Putamen (tissue), 1 donor: Measurements from ENCODE around the gene CNNM2.

Experiments used
- DNase-seq: peaks from one replicate; pipeline ENCODE4 v3.0.0-alpha.2; 2016; ENCODE audit warnings: low spot score

Gene CNNM2

DNA sequence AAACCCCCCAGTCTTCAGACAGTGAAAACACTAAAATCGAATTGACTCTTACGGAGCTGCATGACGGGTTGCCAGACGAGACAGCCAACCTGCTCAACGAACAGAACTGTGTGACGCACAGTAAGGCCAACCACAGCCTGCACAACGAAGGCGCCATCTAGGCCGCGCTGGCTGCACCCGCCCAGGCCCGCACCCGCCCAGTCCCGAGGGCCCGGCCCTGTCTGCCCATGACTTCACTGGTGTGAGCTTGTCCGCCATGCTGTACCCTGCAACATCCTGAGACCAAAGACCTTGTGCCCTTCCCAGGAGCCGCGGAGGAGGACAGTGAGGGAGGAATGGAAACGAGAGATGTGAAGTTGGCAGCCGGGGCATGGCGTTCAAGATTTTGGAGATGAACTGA, 158.9 kb downstream of the CNNM2 start:
- DNase-seq = no peak

DNA sequence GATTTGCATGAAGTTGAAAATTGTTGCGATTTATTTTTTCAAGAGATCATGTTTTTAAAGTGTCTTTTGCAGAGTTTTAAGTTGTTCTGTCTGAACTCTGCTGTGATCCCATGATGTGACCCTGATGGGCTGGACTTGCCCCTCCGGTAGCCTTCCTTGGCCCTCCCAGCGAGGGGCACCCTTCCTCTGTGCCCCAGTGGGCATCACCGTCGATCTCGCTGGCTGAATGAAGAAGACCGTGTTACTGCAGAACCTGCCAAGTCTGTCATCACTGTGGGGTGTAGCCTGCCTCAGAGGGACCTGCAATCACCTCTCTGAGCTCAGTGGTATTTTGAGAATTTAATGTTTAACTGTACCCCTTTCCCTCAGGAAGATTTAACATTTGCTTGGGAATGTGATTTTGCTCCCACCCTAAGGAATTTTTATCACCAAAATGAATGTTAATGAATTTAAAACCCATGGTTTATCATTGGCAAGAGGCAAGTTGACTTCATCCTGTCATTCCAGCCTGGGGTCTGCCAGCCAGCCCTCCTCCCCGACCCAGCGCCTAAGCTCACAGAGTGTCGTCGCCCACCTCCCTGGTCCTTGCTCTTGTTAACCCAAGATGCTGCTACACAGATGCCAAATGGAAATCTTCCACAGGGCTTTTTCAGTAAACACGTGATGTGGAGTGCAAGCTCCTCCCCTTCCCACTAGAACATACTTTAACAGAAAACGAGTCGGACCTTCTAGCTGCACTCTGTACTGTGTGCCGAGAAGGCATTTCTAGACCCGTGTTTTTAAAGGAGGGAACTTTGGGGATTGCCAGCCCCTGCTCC, 159.6 kb downstream of the CNNM2 start:
- no peak for DNase-seq

- no peak for DNase-seq
Observed at GRCh38 chr10:103078309-103078615, 160.2 kb downstream of the CNNM2 start.

DNA sequence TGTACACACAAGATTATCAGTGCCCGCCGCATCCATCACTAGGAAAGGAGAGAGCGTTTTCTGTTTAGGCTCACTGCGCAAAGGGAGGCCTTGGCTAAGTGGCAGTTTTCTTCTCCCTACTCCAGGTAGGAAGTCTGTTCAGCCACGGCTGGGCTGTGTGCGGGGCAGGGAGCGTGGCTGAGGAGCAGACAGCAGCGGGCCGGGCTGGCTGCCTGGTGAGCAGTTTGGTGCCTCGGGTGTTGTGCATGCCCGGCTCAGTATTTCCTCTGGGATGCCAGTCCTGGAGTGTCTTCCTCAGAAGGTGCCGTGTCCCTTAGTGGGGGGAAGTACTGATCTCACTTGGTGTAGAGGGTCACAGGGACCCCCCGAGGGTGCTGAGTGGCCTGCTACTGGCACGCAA, 160.6 kb downstream of the CNNM2 start:
- no peak for DNase-seq

GRCh38 chr10:103079100-103079499, 161.0 kb downstream of the CNNM2 start:
- DNase-seq = no peak

DNA sequence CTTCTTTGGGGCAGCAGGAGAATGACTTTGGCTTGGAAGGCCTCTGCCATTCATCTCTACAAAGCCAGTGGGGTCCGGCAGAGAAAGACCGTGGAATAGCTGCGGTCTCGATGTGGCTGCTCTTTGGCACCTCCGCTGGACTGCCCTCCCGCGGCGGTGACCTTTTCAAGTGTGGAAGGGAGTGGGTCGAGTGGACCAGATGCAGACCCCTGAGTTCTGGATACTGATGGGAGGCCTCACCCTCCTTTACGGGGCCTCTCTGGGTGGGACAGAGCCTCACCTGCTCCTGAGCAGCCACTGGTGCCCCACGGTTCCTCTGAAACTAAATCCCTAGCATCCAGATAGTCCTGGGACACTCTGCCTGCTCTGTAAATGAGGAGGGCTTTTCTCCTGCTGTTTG, 161.9 kb downstream of the CNNM2 start:
- DNase-seq = no peak

DNA sequence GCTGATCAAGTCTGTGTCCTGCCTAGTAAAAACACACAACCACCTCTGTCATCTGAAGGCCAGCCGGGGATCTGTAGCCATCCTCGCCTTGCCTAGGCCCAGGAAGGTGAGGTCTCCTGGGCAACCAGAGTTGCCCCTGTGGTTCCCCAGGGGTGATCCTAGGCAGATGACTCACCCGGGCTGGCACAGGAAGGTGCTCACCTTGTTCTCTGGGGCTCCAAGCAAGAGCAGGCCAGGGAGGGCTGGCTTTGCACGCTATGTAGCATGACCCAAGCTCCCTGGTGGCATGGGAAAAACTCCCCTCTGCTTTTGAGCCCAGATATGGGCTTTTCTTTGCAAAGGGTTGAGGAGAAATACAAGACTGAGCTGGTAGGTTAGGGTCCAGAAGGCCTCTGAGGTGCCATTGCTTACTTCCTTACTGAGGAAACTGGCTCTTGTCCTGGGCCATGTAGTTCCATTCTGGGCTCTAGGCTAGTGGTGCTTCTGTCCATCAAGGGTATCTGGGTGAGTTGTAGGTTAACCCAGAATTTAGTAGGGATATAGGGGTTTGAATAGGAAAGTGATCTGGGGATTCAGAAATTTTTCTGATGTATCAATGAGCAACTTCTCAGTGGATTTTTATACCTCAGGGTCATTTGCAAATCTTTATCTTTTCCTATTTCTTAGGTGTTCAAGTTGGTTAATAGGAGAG, 162.9 kb downstream of the CNNM2 start:
- no peak for DNase-seq

GRCh38 chr10:103082683-103083082, 164.6 kb downstream of the CNNM2 start:
- no peak for DNase-seq

DNA sequence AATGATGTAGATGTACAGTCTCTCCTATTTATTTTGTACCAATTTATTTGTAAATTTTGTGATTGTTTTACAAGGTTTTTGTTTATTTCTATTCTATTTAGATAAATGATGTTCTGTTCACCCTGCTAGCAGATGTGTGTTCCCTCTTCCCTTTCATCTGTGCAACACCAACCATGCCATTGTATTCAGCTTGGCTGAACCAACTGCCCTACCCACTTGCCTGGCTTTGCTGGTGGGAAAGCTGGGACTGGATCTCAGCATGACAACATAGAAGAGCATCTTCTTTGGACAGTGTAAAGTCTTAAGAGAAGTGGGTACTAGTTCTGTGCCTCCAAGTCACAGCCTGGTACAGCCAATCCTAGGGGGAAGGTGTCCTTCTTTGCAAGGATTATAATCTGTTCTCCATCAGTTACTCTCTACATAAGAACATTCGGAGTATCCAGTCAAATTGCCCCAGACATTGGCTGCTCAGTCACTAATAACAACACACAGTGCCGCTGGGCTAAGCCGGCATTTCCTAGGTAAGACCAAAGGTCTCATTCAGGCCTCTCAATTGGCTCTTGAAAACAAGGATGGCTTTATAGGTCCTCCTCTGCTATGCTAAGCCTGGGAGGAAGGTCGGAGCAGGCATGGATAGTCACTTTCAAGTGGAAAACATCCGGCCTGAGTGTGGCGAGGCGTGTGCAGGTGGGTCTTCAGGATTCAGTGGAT, 165.3 kb downstream of the CNNM2 start:
- DNase-seq = peak; percentile 52

DNA sequence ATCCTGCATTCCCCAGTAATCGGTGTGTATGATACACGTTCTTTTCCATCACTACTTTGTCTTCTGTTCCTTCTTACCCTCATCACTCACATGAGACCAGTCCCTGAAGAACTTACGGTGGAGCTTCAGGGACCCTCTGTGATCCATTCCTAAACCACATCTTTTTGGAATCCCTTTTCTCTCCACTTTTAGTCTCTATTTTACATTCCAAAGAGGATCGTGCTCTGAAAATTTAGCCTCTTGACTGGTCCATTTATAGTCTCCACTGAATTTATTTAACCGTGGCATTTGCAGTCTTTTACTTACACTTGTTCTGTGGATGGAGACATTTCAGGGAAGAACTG, 165.9 kb downstream of the CNNM2 start:
- no peak for DNase-seq

GRCh38 chr10:103086261-103086660, 168.2 kb downstream of the CNNM2 start:
- DNase-seq = no peak

- no peak for DNase-seq
Observed at GRCh38 chr10:103086799-103087198, 168.7 kb downstream of the CNNM2 start.

DNA sequence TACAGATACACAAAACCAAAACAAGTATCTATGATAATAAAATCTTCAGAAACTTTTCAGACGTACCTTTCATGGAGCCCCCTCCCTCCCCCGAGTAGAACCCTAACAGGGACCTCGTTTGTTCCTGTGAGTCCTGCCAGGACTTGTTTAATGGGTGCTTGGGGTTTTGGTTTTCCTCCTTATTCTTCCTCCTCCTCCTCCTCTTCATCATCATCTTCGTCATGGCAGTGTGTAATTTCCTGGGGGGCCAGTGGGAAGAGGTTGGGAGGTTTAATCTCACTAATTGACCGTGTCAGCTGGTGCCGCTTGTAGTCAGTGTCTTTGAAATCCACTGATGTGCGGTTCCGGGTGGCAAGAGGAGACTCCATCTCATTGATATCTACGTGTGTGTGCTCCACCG, 171.4 kb downstream of the CNNM2 start:
- DNase-seq = no peak

DNA sequence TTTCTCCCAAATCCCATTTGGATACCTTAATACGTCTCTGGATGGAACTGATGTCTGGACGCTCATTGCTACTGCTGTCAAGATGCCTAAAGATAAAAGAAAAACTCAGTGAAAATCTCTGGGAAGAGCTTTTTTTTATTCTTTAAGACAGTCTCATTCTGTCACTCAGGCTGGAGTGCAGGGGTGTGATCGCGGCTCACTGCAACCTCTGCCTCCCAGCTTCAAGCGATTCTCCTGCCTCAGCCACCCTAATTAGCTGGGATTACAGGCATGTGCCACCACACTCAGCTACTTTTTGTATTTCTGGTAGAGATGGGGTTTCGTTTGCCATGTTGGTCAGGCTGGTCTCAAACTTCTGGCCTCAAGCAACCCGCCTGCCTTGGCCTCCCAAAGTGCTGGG, 172.8 kb downstream of the CNNM2 start:
- DNase-seq = peak; percentile 34

- DNase-seq = no peak
Observed at GRCh38 chr10:103095005-103095404, 176.9 kb downstream of the CNNM2 start.

DNA sequence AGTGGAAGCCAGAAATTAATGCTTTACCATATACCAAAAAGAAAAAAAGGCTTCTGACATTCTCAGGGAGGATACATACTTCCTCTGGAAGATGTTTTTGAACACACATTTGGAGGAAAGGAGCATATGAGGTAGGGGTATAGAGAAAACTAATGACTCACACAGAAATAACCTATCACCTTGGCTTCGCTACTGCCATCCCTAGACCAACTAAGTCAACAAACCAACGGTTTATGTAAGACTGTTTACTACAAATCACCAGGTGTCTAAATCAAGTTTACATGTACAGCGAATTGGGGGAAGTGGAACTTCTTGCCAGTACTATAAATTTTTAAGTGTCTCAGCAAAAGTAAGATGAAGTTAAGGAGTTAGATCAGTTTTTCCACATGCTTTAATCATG, 178.0 kb downstream of the CNNM2 start:
- no peak for DNase-seq

GRCh38 chr10:103098240-103098639, 180.1 kb downstream of the CNNM2 start:
- no peak for DNase-seq

- no peak for DNase-seq
Observed at GRCh38 chr10:103100620-103101019, 182.5 kb downstream of the CNNM2 start.

GRCh38 chr10:103102195-103102594, 184.1 kb downstream of the CNNM2 start:
- no peak for DNase-seq

DNA sequence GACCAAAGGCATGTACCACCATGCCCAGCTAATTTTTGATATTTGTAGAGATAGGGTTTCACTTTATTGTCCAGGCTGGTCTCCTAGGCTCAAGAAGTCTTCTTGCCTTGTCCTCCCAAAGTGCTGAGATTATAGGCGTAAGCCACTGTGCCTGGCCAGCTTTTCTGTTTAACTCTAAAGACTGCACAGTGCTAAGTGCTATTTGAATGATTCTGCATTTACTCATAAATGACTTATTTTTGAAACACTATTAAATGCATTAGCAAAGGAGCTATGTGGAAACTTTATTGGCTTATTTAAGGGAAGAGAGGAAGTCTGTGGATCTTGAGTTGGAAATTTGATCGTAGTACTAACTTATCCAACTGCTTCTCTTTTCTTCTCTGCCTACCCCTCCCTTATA, 185.9 kb downstream of the CNNM2 start:
- DNase-seq = no peak

DNA sequence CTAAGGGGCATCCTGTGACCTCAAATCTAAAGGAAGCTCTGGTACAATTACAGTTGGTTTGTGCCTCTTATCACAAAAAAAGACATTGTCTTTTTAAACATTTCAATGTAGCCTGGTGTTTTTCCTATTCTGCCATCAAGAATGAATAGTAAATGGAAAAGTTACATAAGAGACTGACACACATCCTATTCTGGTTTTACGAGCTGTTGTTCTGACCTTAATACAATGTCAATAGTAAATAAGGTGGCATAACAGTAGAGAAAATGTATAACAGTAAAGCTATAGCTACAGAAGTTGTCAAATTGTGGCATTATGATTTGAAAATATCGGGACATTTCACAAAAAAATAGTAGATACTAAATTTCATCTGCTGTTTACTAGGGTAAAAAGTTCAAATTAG, 186.6 kb downstream of the CNNM2 start:
- DNase-seq = no peak

- DNase-seq = no peak
Observed at GRCh38 chr10:103105462-103105861, 187.4 kb downstream of the CNNM2 start.

DNA sequence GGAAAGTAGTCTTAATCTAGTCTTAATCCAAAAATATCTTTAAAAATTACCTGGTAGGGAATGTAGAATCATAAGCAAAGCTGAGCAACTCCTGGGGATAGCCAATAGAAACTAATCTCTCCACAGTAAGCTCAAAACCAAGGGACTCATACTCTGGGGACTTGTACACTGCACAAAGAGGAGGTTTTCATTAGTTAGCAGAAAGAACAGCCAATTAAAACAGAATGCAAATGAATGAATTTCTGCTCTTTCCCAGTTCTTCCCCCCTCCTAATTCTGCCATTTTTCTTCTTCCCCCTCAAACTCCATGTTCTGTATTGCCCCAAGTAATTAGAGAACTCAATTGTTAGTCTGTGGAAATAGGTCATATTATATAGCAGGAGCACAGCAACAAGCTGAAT, 188.4 kb downstream of the CNNM2 start:
- no peak for DNase-seq
